Activated T-cell treated with anti-CD3 and anti-CD28 coated beads for 4 hours (primary cell): ENCODE measurements around the gene ZNF687.

ENCODE experiments used
- DNase-seq: peaks from one replicate; pipeline ENCODE4 v3.0.0-alpha.2; 2020

Gene ZNF687

DNA sequence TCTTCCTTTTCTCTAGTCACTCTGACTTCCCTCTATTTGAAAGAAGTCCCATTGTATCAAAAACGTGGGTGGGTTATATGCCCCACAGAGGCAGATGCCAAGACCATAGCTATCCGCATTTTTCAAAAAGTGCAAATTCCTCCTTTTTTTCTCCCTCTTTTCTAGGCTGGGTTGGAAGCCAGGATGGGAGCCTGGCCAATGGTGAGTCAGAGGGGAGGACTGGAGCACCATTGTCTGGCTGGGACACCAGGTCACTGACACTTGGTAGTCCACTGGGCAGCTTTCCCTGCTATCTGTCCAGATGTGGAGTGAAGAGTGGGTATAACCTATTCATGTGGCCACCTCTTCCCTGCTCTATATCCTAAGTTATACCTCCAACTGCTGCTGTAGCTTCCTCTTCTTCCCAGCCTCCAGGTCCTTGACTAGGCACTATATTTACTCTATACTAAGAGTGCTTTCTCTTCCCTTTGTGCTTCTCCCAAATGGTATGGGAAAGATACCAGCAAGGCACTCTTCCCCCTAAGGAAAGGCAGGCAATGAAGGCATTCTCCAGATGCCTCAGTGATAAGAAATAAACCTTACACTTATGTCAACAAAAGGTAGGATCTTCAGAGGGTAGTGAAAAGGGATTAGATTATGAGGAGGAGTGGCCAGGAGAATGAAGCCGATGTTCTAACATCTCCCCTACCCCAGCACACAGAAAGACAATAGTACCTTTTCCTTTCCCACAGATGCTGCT, 32.2 kb downstream of the ZNF687 start:
- no peak for DNase-seq

- DNase-seq, result no peak
Measured at GRCh38 chr1:151315565-151316235, 33.6 kb downstream of the ZNF687 start.

DNA sequence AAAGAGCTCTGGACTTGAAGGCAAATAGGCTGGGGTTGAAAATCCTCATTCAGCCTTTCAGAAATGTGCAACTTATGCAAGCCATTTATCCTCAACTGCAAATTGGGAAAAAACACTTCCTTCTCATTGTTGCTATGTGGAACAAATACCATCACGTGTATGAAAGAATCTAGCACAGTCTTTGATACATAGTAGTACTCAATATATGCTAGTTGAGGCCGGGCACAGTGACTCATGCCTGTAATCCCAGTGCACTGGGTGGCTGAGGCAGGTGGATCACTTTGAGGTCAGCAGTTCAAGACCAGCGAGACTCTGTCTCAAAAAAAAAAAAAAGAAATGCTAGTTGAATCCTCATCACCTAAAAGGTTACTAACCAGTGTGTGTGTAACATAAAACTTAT, 36.9 kb downstream of the ZNF687 start:
- no peak for DNase-seq

DNA sequence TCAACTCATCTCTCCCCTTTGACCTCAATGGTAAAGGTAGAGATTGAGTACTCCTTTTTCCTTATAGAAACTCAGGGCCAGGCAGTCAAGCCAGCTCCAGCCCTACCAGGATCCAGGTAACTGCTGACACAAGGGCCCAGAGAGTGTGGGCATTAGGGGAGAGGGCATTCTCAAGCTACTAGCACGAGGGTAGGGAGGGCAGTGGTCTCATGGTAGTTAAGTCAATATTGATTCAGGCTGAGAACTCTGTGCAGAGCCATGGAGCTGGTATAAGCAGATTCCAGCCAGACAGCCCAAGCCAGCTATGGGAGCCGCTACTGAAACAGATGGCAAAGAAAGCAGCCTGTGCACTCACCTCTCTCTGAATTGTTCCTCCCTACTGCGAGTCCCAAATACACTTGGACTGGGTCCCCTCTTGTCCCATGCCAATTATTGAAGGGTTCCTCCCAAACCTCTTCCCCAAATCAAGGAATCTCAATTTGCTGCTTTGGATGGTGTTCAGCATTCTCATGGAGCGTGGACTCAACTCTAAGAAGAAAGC, 42.4 kb downstream of the ZNF687 start:
- no peak for DNase-seq

DNA sequence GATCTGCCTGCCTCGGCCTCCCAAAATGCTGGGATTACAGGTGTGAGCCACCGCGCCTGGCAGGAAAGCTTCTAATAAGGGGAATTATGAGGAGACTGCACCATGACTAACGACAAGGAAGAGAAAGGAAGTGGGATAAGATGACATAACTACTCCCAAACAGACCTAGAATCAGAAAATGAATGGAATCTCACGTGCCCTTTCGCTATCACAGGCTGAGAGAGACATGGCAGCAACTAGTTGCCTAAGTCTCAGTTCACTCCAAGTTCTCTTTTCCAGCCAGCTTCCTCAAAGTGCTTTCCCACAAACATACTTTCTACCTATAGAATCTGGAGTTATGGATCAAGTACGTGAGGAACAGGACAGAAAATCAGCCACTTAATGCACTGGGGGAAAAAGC, 43.1 kb downstream of the ZNF687 start:
- DNase-seq, result no peak

DNA sequence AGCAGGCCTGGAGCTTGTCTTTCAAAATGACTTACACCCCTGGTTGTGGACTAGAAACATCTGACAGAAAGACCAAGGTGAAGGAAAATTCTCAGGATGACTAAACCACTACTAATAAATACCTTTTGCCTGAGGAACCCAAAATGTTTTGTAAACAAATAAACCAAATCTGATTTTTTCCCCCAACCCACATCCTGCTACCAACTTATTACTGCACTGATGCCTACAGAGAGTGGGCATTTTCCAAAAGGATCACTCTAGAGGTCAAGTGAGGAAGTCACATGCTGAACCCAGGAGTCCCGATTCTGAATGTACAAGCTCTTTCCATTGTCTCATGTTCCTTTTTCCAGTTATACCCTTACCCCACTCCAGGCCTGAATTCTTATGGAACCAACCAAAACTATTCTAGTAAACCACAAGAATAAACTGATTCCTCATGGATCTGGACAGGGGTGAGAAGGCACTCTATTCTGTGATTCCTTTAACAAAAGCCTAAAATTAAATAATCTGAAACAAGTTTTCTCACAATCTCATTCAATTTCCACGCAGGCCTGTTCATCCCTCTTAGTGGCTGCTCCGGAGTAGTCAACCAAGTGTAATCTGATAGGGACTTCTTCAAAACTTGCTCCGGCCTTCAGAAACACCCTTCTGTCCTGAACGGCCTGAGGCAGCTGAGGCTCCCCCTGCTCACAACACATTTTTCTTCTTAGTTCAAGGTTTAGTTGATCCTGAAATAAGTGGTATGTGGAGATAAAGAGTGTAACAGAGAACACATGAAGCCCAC, 43.7 kb downstream of the ZNF687 start:
- DNase-seq, result no peak

DNA sequence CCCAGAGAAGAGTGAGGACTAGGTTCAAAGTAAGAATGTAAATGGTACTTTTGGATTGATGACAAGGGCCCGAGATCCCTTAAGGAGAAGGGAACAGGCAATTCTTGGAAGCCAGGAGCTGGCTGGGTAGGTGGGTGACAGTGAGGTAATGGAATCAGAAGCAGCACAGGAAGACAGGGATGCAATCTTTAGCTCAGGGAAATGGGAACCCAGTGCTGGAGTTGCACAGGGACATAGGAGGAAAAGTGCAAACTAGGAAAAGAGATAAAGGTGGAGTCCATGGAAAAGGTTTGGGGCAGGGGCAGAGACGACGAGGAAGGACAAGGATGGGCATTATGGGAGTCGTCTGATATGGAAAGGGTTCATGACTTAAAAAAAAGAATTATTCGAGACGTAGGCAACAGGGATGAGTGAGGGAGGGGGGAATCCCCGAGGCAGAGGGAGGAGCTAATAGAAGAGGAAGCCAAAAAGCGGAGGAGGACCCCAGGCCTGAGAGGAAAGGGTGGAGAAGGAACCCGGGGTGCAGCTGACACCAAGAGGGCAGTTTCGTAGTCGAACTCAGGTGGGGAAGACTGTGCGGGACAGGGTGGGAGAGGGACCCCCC, 44.6 kb downstream of the ZNF687 start:
- peak; percentile 51 for DNase-seq

GRCh38 chr1:151327223-151327902, 45.3 kb downstream of the ZNF687 start, which contains the start of gene PI4KB:
PI4KB (minus strand) TSS chr1:151327416; CDS start chr1:151316481, 10,935 bp downstream.
- peak; percentile 84 for DNase-seq

DNA sequence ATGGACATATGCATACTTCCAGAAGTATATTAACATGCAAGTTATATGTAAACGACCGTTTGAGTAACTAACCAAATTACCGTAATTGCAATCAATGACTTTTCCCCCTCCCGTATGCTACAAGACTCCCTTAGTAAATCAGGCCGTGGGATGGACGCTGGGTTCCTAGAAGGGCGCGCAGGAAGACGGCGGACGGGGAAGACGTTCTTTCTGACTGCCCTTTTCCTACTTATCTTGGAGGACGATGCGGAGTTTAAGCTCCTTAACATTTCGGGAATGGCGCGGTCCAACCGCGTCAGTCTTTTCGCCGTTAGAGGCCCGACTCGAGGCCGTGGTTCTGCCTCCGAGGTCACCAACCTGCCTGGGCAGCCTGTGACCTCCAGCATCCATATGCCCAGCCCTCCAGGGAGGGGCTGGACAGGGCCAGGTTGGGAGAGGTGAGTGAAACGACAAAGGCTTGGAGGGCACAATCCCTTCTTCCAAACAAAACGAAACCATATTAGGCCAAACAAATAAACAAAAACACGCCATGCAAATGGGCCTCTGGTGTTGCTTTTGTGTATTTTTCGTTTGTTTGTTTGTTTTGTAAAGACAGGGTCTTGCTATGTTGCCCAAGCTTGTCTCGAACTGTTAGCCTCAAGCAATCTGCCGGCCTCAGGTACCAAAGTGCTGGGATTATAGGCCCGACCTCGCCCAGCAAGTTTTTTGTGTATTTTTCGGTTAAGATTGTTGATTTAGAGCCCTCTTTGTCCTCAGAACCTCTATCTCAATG, 46.0 kb downstream of the ZNF687 start:
- DNase-seq, result no peak

GRCh38 chr1:151334822-151335221, 52.7 kb downstream of the ZNF687 start:
- DNase-seq, result no peak

GRCh38 chr1:151336556-151336955, 54.5 kb downstream of the ZNF687 start:
- no peak for DNase-seq

- peak; percentile 54 for DNase-seq
Measured at GRCh38 chr1:151340870-151341754, 59.0 kb downstream of the ZNF687 start.
